Articular chondrocyte of knee joint (primary cell): Measurements from ENCODE around the gene CARD19. TPM values are rescaled to one million over a fixed set of nuclear protein-coding genes. Genes with fewer than 3 reads are reported as not detected.

Source experiments
- total RNA-seq: library from RNA; depleted of rRNA; stranded (reverse); fragments of >200 nt; gene quantifications from 2 replicates; pipeline ENCODE4 v1.2.3, GENCODE V29; 2012

The CARD19 gene, protein sequence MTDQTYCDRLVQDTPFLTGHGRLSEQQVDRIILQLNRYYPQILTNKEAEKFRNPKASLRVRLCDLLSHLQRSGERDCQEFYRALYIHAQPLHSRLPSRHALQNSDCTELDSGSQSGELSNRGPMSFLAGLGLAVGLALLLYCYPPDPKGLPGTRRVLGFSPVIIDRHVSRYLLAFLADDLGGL
- total RNA-seq, result 20.1 and 23.9 TPM in 2 replicates

DNA sequence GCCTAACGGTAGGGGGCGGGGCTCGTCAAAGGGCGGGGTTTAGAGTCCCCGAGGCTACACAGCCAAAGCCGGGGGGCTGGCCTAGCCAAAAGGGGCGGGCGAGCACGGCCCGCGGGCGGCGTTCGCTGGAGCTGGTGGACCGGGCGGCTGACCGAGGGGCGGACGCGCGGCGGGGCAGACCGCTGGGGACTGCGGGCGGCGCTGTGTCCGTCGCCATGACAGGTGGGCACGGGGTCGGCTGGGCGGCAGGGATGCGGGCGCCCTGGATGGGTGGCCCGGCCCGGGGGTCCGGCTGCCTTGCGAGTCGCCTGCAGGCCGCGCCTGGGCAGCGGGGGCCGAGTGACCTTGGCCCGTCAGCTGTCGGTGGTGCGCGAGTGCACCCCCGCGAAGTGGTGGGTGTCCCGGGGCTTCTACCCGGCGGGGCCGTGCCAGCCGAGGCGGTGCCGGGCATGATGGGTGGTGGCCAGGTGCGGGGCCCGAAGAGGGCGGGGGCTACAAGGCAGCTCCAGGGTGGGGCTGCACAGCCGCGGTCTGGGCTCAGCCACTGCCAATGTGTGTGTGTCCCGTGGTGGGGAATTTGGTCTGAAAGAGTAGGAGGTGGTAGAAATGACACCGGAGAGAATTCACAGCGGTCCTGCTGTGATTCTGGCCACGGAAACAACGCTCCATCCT lies at the start of gene CARD19:
Gene CARD19 (plus strand): TSS at position 87 of the 672 bp plus-strand sequence. CDS start 129 bp downstream, at position 216.

DNA sequence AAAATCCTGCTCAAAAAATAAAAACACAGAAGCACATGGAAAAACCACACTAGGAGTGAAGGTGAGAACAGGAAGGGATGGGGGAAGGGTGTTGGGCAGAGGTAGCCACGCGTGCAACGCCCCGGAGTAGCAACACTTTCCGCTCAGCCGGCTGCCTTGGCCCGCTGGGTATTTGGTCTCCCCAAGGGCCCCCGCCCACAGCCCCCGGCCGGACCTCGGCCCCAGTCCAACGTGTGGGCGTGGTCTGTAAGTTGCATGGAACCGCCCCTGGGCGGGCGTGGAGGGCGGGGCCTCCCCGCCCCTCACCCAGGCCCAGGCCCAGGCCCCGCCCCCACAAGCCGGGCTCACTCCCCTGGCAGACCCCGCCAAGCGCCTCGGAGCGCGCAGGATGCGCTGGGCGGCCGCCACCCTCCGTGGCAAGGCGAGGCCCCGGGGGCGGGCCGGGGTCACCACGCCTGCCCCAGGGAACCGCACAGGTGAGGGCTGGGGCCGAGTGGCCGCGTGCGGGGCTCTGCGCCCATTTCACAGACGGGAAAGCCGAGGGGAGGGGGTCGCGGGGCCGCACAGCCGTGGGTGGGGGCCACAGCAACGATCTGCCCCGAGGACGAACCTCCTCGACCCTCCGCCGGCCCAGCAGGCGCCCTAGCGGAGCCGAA lies 37.5 kb upstream of the CARD19 start, which contains the start of gene SUSD3:
Gene SUSD3 (plus strand): TSS at position 347 of the 656 bp plus-strand sequence. CDS start 42 bp downstream, at position 389.

DNA sequence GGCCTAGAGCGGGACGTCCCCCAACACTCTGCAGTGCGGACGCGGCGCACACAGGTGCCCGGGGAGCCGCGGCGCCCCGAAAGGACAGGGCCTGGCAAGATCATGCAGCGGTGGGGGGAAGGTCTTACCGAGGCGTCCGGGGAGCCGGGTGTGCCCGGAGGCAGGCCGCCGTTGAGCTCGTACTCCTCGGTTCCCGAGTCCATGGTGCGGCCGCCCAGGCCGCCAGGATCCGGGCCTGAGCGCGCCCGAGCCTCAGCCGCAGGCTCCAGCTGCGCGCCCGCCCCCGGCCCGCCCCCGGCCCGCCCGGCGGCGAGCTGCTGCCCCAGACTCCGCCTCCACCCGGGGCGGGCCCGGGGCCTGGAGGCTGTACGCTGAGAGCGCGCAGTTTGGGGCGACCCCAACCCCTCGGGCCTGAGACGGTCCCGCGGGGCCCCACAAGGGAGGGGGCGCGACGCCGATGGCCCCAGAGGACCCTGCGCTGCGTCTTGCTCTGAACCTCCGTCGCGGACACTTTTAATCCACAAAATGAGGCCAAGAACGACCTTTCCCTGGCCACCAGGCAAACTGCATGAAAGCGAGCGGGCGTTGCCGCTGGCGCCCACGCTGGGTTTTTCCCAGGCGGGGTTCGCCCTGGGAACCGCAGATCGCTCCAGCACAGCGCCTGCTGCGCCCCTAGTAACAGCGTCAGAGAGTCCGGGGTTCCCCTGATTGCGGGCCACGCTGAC lies 38.2 kb downstream of the CARD19 start, which contains the start of gene NINJ1:
Gene NINJ1 (minus strand): TSS at position 237 of the 725 bp plus-strand sequence. CDS start 34 bp downstream, at position 203.

Other genes starting within 250 kb of the CARD19 start
- 17.9 and 24.5 TPM in 2 replicates for gene ZNF484, start 218.2 kb upstream of the CARD19 start, total RNA-seq
- not detected in 2 replicates for gene FGD3, start 148.7 kb upstream of the CARD19 start, total RNA-seq
- 2.7 and 7.2 TPM in 2 replicates for gene SUSD3, start 37.5 kb upstream of the CARD19 start, total RNA-seq
- gene NINJ1, start 38.0 kb downstream of the CARD19 start, total RNA-seq, result 24.7 and 25.4 TPM in 2 replicates
- 0.11 and 0.13 TPM in 2 replicates for gene WNK2, start 87.9 kb downstream of the CARD19 start, total RNA-seq